Mesenchymal stem cell (in vitro differentiated cells and primary cell): ENCODE data around the gene AKAP6.
A peak's percentile ranks its signal among the peaks of the same experiment; 100 is the strongest.

ENCODE experiments used
- DNase-seq: peaks from one replicate; pipeline ENCODE4 v3.0.0-alpha.2; 2013
- H2AFZ ChIP-seq: one replicate; pipeline ENCODE4 v1.6.1; 2013; ENCODE audit warnings: low read depth, mild to moderate bottlenecking, control low read depth, inconsistent platforms, low read length, moderate library complexity
- H2AK5ac ChIP-seq: 2 replicates; pipeline ENCODE4 v1.6.1; 2013; ENCODE audit warnings: low read length, moderate library complexity, mild to moderate bottlenecking, inconsistent platforms; ENCODE audit not compliant: severe bottlenecking
- H2BK120ac ChIP-seq: one replicate; pipeline ENCODE4 v1.6.1; 2013; ENCODE audit warnings: low read depth, mild to moderate bottlenecking, inconsistent platforms, low read length, moderate library complexity
- H2BK12ac ChIP-seq, 2 experiments: one replicate each; pipeline ENCODE4 v1.6.1; 2013; ENCODE audit warnings: inconsistent platforms in 2 of 2, low read length in 2 of 2, mild to moderate bottlenecking in 2 of 2, moderate library complexity in 2 of 2, control low read depth in 1 of 2
- H2BK15ac ChIP-seq: one replicate; pipeline ENCODE4 v1.6.1; 2013; ENCODE audit warnings: mild to moderate bottlenecking, low read depth, inconsistent platforms; ENCODE audit not compliant: poor library complexity, severe bottlenecking
- H2BK5ac ChIP-seq: 2 replicates; pipeline ENCODE4 v1.6.1; 2013; ENCODE audit warnings: low read depth, mild to moderate bottlenecking, low read length, control low read depth, inconsistent platforms; ENCODE audit not compliant: poor library complexity, severe bottlenecking
- H3K14ac ChIP-seq, 2 experiments: one replicate each; pipeline ENCODE4 v1.6.1; 2013; ENCODE audit warnings: inconsistent platforms in 2 of 2, low read length in 2 of 2, control low read depth in 1 of 2, mild to moderate bottlenecking in 1 of 2, moderate library complexity in 1 of 2
- H3K18ac ChIP-seq, 2 experiments: one replicate each; pipeline ENCODE4 v1.6.1; 2013; ENCODE audit warnings: inconsistent platforms in 2 of 2, low read length in 2 of 2, control low read depth in 1 of 2, low read depth in 1 of 2, mild to moderate bottlenecking in 1 of 2
- H3K23ac ChIP-seq, 2 experiments: one replicate each; pipeline ENCODE4 v1.6.1; 2013; ENCODE audit warnings: inconsistent platforms in 2 of 2, low read length in 2 of 2, mild to moderate bottlenecking in 2 of 2, moderate library complexity in 2 of 2, control low read depth in 1 of 2
- H3K27ac ChIP-seq: 2 replicates; pipeline ENCODE4 v1.5.1; 2013; ENCODE audit warnings: mild to moderate bottlenecking, moderate library complexity, low read length, control low read depth, inconsistent platforms; ENCODE audit not compliant: poor library complexity, severe bottlenecking
- H3K27me3 ChIP-seq, 2 experiments: 2 replicates each; pipeline versions ENCODE4 v1.6.1 to v1.7.0; 2013; ENCODE audit warnings: low read length in 2 of 2, mild to moderate bottlenecking in 2 of 2, moderate library complexity in 2 of 2, control low read depth in 1 of 2, inconsistent platforms in 1 of 2; ENCODE audit not compliant: control insufficient read depth in 1 of 2, insufficient read depth in 1 of 2
- H3K36me3 ChIP-seq, 2 experiments: 2 replicates each; pipeline versions ENCODE4 v1.6.1 to v1.7.0; 2013; ENCODE audit warnings: low read length in 2 of 2, control low read depth in 1 of 2, inconsistent platforms in 1 of 2, low read depth in 1 of 2, mild to moderate bottlenecking in 1 of 2; ENCODE audit not compliant: insufficient read depth in 2 of 2, control insufficient read depth in 1 of 2
- H3K4ac ChIP-seq, 2 experiments: one replicate each; pipeline ENCODE4 v1.6.1; 2013; ENCODE audit warnings: inconsistent platforms in 2 of 2, low read length in 2 of 2, mild to moderate bottlenecking in 2 of 2, moderate library complexity in 2 of 2, control low read depth in 1 of 2, low read depth in 1 of 2
- H3K4me1 ChIP-seq: 2 replicates; pipeline ENCODE4 v1.6.1; 2013; ENCODE audit warnings: low read depth, low read length, control low read depth; ENCODE audit not compliant: control insufficient read depth, insufficient read depth
- H3K4me2 ChIP-seq: 2 replicates; pipeline ENCODE4 v1.6.1; 2013; ENCODE audit warnings: low read length, mild to moderate bottlenecking, inconsistent platforms; ENCODE audit not compliant: poor library complexity, severe bottlenecking
- H3K4me3 ChIP-seq, 2 experiments: 2 replicates each; pipeline versions ENCODE4 v1.5.1 to v1.7.0; 2013; ENCODE audit warnings: low read length in 2 of 2, mild to moderate bottlenecking in 2 of 2, control low read depth in 1 of 2, low read depth in 1 of 2; ENCODE audit not compliant: insufficient read depth in 1 of 2
- H3K79me1 ChIP-seq: replicated peaks from 2 replicates; pipeline ENCODE4 v1.6.1; 2013; ENCODE audit warnings: mild to moderate bottlenecking, control low read depth, low read length, inconsistent platforms; ENCODE audit not compliant: poor library complexity, severe bottlenecking
- H3K9ac ChIP-seq: 2 replicates; pipeline ENCODE4 v1.7.0; 2013; ENCODE audit warnings: mild to moderate bottlenecking, low read length, moderate library complexity
- H3K9me3 ChIP-seq: 2 replicates; pipeline ENCODE4 v1.7.0; 2013; ENCODE audit warnings: mild to moderate bottlenecking, low read length; ENCODE audit not compliant: control insufficient read depth
- H4K8ac ChIP-seq: one replicate; pipeline ENCODE4 v1.6.1; 2013; ENCODE audit warnings: inconsistent platforms, mild to moderate bottlenecking, low read length, moderate library complexity
- H4K91ac ChIP-seq: one replicate; pipeline ENCODE4 v1.6.1; 2013; ENCODE audit warnings: mild to moderate bottlenecking, low read length, inconsistent platforms
- WGBS: methylation state at CpG from one replicate; pipeline ENCODE4 v1.1.7; 2013; ENCODE audit warnings: mixed read lengths; 5-methylcytosine and 5-hydroxymethylcytosine counted together

Gene AKAP6

DNA sequence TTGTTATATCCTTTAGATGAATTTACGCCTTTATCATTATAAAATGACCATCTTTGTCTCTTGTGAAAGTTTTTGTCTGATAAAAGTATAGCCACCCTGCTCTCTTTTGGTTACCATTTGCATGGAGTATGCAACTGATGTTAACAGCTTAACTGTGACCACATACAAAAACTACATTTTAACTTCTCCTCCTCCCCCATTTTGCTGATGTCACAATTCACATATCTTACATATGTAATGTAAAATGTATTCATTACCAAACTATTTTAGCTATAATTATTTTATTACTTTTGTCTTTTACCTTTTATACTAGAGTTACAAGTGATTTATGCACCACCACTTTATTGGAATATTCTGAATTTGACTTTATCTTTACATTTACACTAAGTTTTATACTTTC, 425.1 kb downstream of the AKAP6 start:
- H2BK15ac ChIP-seq: no peak overlapping the region
- no peaks in the 10 kb centered on the region for H3K4me1 ChIP-seq
- DNase-seq: no peak
- no peak overlapping the region for H2BK120ac ChIP-seq
- no peak overlapping the region for H3K23ac ChIP-seq
- no peak overlapping the region for H3K9ac ChIP-seq
- H3K14ac ChIP-seq: no peak overlapping the region
- H3K27ac ChIP-seq: no peak overlapping the region
- no peak overlapping the region for H2AK5ac ChIP-seq
- no peak overlapping the region for H4K91ac ChIP-seq
- WGBS: no CpG with 5 or more reads among the region's 1 CpG
- no peak overlapping the region for H3K4me2 ChIP-seq
- H3K9me3 ChIP-seq: peaks cover 25% of the 10 kb centered on the region
- no peak overlapping the region for H2BK12ac ChIP-seq
- no peaks in the 10 kb centered on the region for H3K27me3 ChIP-seq
- no peak overlapping the region for H3K4ac ChIP-seq
- no peaks in the 10 kb centered on the region for H3K36me3 ChIP-seq
- no peak overlapping the region for H3K4me3 ChIP-seq
- no peak overlapping the region for H2AFZ ChIP-seq
- no peaks in the 10 kb centered on the region for H3K79me1 ChIP-seq
- no peak overlapping the region for H2BK5ac ChIP-seq
- no peak overlapping the region for H4K8ac ChIP-seq
- H3K18ac ChIP-seq: no peak overlapping the region

GRCh38 chr14:32756173-32756572, 427.1 kb downstream of the AKAP6 start:
- Histone ChIP-seq H3K9me3 (peaks cover 25% of the 10 kb centered on the region), H3K27ac (no peak overlapping the region), H3K4me3 (no peak overlapping the region), H2BK120ac (no peak overlapping the region), H3K4me2 (no peak overlapping the region), H4K8ac (no peak overlapping the region), H3K36me3 (no peaks in the 10 kb centered on the region), H3K14ac (peak overlapping the region in 1 of 2 experiments; percentile 58), H3K79me1 (no peaks in the 10 kb centered on the region), H3K23ac (no peak overlapping the region), H2BK12ac (no peak overlapping the region), H3K9ac (no peak overlapping the region), H2AFZ (no peak overlapping the region), H2BK5ac (no peak overlapping the region), H3K18ac (no peak overlapping the region), H3K4me1 (no peaks in the 10 kb centered on the region), H3K27me3 (no peaks in the 10 kb centered on the region), H4K91ac (no peak overlapping the region), H2AK5ac (no peak overlapping the region), H3K4ac (no peak overlapping the region), H2BK15ac (no peak overlapping the region)
- WGBS: 89% methylated on average over 1 of the region's 1 CpG
- DNase-seq: no peak

DNA sequence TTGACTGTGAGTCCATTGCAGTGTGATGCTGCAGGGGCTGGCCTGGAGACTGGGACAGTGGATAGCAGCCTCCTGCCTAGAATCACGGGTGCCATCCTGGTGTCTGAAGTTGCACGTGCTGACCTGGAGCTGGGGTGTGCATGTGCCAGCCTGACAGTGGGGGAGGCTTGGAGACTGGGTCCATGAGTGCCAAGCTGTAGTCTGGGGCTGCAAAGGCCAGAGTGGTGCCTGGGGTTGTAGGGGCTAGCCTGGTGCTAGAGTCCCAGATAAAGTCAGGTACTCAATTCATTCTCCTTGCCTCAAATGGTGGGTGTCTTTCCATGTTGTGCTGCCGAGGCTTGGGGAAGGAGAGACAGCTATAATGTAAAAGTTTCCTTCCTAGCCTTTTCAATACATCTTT, 427.7 kb downstream of the AKAP6 start:
- Histone ChIP-seq H2BK15ac (no peak overlapping the region), H3K9me3 (peaks cover 25% of the 10 kb centered on the region), H2BK120ac (no peak overlapping the region), H2BK5ac (no peak overlapping the region), H3K4me1 (no peaks in the 10 kb centered on the region), H3K27ac (no peak overlapping the region), H2AK5ac (no peak overlapping the region), H3K79me1 (no peaks in the 10 kb centered on the region), H3K4me3 (no peak overlapping the region), H3K14ac (peak overlapping the region in 1 of 2 experiments; percentile 58), H3K4ac (no peak overlapping the region), H2AFZ (no peak overlapping the region), H3K18ac (no peak overlapping the region), H3K4me2 (no peak overlapping the region), H3K36me3 (no peaks in the 10 kb centered on the region), H3K9ac (no peak overlapping the region), H2BK12ac (no peak overlapping the region), H3K27me3 (no peaks in the 10 kb centered on the region), H4K8ac (no peak overlapping the region), H3K23ac (no peak overlapping the region), H4K91ac (no peak overlapping the region)
- WGBS: 82% methylated on average over 2 of the region's 3 CpGs
- no peak for DNase-seq

- Histone ChIP-seq H2BK120ac (no peak overlapping the region), H3K4ac (no peak overlapping the region), H3K14ac (no peak overlapping the region), H2BK5ac (no peak overlapping the region), H3K27ac (no peak overlapping the region), H2BK15ac (no peak overlapping the region), H3K36me3 (no peaks in the 10 kb centered on the region), H3K4me3 (no peak overlapping the region), H3K23ac (no peak overlapping the region), H4K91ac (peak overlapping the region; percentile 39), H3K4me1 (no peaks in the 10 kb centered on the region), H2BK12ac (no peak overlapping the region), H4K8ac (no peak overlapping the region), H3K9ac (no peak overlapping the region), H3K9me3 (peaks cover 25% of the 10 kb centered on the region), H3K79me1 (no peaks in the 10 kb centered on the region), H3K27me3 (no peaks in the 10 kb centered on the region), H3K18ac (no peak overlapping the region), H2AFZ (no peak overlapping the region), H2AK5ac (no peak overlapping the region), H3K4me2 (no peak overlapping the region)
- WGBS: 74% methylated on average over 4 of the region's 4 CpGs
- no peak for DNase-seq
These were observed 428.5 kb downstream of the AKAP6 start for GRCh38 chr14:32757568-32757967.
